ENCODE results near the gene CPPED1.

Gene CPPED1

DNA sequence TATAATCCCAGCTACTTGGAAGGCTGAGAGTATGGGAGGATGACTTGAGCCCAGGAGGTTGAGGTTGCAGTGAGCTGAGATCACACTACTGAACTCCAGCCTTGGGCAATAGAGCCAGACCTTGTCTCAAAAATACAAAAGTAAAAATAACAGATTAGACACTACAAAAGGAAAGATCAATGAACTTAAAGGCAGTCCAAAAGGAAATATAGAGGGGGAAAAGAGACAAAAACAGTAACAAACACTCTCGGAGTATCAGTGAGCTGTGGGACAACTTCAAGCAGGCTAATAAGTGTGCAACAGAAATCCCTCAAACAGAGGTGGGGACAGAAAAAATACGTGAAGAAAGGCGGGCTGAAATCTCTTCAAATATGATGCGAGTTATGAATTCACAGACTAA, 58.8 kb downstream of the CPPED1 start:
- POLR2A ChIA-PET (ENCODE audit: low non-redundant PET): no interaction called here
- DNase-seq (ENCODE audit: low spot score): no peak
- TF ChIP-seq, protein P1, sequence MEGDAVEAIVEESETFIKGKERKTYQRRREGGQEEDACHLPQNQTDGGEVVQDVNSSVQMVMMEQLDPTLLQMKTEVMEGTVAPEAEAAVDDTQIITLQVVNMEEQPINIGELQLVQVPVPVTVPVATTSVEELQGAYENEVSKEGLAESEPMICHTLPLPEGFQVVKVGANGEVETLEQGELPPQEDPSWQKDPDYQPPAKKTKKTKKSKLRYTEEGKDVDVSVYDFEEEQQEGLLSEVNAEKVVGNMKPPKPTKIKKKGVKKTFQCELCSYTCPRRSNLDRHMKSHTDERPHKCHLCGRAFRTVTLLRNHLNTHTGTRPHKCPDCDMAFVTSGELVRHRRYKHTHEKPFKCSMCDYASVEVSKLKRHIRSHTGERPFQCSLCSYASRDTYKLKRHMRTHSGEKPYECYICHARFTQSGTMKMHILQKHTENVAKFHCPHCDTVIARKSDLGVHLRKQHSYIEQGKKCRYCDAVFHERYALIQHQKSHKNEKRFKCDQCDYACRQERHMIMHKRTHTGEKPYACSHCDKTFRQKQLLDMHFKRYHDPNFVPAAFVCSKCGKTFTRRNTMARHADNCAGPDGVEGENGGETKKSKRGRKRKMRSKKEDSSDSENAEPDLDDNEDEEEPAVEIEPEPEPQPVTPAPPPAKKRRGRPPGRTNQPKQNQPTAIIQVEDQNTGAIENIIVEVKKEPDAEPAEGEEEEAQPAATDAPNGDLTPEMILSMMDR (conservative IDR thresholded peaks at IDR 0.05; ENCODE audit: low read depth): no peak
- CTCF ChIA-PET: no interaction called here
- H3K27ac ChIP-seq: no peak overlapping the region

DNA sequence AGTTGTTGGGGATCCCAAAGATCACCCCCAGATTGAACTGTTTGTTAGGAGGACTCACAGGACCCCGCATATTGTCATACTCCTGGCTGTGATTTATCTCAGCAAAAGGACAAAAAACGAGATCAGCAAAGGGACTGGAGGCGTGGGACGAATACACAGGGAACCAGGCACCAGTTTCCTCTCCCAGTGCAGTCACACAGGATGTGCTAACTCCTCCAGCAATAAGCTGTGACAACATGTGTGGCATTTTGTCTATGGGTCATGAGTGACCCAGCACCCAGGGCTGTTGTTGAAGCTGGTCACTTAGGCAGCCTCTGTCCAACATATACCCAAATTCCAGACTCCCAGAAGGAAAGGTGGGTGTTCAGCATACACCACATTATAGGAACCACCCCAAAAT, 60.9 kb downstream of the CPPED1 start:
- no peak for DNase-seq (ENCODE audit: low spot score)
- ChIA-PET POLR2A (ENCODE audit: low non-redundant PET) (no interaction called here), CTCF (no interaction called here)
- H3K27ac ChIP-seq: no peak overlapping the region
- TF ChIP-seq, protein P1 (conservative IDR thresholded peaks at IDR 0.05; ENCODE audit: low read depth): no peak

DNA sequence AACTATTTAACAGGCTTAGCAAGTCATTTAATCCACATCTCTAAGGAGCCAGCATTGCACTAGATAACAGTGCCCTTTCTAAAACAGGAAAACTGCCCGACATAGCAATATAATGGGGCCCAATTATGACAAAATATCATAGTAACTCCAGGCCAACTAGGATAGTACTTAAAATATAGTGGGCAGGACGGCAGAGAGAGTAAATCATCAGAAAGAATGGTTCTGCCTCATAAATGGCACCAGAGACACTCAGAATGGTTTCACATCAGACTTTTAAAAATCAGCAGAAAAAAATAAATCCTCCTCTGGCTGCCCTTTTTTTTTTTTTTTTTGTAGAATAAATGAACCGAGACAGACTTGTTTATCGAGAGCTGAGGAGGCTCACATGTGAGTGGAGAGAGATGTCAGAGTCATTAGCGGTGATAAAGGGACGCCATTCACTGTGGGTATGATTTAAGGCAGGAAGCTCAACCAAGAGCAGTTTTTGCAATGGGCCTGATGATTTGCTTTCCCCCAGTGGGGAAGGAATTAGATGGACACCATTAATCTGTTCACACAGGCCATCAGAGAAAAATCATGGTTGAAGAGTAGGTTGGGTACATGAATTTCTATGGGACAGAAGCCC, 62.6 kb downstream of the CPPED1 start:
- ChIA-PET POLR2A (ENCODE audit: low non-redundant PET) (no interaction called here), CTCF (no interaction called here)
- DNase-seq (ENCODE audit: low spot score): no peak
- TF ChIP-seq, protein P1 (conservative IDR thresholded peaks at IDR 0.05; ENCODE audit: low read depth): no peak
- H3K27ac ChIP-seq: no peak overlapping the region

DNA sequence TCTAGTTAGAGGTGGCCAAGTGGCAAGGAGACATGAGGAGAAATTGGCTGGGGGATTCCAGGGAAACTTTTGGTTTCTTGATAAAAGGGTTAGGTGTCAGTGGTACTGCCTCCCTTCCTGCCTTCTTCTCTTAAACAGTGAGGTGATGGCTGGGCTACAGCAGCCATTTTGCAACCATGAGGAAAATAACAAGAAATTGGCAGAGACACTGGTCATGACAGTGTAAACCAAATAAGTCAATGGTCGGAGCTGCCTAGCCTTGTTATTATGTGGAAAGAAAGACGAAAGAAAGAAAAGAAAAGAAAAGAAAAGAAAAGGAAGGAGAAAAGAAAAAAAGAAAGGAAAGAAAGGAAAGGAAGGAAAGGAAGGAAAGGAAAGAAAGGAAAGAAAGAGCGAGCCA, 63.9 kb downstream of the CPPED1 start:
- CTCF ChIA-PET: no interaction called here
- POLR2A ChIA-PET (ENCODE audit: low non-redundant PET): no interaction called here

DNA sequence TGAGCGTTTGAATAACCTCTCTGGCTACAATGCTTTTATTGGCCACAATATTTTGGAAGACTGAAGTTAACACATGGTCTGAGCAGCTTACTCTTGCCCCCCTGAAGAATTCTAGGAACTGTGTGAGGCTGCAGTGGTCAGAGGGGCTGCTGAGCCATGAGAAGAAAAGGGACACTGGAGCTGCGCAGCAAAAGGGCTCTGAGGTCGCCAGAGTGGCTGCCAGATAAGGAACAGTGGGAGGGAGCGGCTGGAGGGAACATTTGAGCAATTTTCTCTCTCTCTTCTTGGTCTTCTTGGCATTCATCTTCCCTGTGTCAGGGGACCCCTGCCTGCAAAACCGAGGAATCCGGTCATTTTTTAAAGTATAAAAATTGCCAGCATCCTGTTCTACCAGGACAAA, 66.1 kb downstream of the CPPED1 start:
- CTCF ChIA-PET: no interaction called here
- TF ChIP-seq, protein P1 (conservative IDR thresholded peaks at IDR 0.05; ENCODE audit: low read depth): no peak
- POLR2A ChIA-PET (ENCODE audit: low non-redundant PET): no interaction called here
- no peak overlapping the region for H3K27ac ChIP-seq
- no peak for DNase-seq (ENCODE audit: low spot score)

More for the DNA sequence above, 63.9 kb downstream of the CPPED1 start:
- TF ChIP-seq, protein P1 (conservative IDR thresholded peaks at IDR 0.05; ENCODE audit: low read depth): no peak
- H3K27ac ChIP-seq: no peak overlapping the region
- DNase-seq (ENCODE audit: low spot score): no peak

DNA sequence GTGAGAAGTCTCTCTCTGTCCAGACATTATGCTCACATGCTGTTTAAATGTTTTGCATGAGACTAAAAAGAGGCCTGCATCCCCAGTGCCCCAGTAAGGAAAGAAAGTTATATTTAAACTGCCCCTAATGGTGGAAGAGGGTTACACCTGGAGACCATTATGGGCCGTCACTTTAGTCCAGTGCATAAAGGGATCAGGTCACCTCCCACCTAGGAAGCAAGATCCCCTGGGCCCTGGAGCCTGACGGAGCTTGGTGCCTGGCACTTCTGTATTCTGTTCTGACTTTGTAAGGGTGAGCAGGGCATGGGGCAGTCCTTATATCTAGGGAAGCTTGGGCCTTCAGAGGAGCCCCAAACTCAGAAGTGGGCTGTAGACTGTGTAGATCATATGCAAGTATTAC, 67.9 kb downstream of the CPPED1 start:
- DNase-seq (ENCODE audit: low spot score): no peak
- no peak overlapping the region for H3K27ac ChIP-seq
- TF ChIP-seq, protein P1 (conservative IDR thresholded peaks at IDR 0.05; ENCODE audit: low read depth): no peak
- ChIA-PET POLR2A (ENCODE audit: low non-redundant PET) (no interaction called here), CTCF (no interaction called here)
